Breast epithelium (tissue), 3 donors: Measurements from ENCODE around the gene BORCS5.

Source experiments
- POLR2A ChIP-seq: fragments of 450-650 bp; IDR thresholded peaks from one replicate; pipeline ENCODE4 v1.6.1; 2016; ENCODE audit warnings: antibody characterized with exemption, mild to moderate bottlenecking, moderate library complexity
- TF ChIP-seq, protein P1 (sequence below), 3 donors: fragments of 450-650 bp; IDR thresholded peaks; one replicate each; pipeline ENCODE4 v1.5.1; 2016 to 2017; ENCODE audit warnings: antibody characterized with exemption in 3 of 3, mild to moderate bottlenecking in 3 of 3, moderate library complexity in 3 of 3

DNA sequence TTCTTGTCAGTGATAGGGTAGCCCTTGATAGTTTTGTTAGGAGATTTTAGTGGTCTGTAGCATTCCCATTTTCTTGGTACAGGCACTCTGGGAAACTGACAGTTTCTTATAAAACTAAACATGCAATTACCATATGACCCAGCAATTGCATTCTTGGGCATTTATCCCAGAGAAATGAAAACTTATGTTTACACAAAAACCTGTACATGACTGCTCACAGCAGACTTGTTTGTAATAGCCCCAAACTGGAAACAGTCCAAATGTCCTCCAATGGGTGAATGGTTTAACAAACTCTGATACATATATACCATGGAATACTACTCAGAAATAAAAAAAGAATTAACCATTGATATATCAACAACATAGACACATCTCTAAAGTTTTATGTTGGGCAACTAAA lies 75.5 kb downstream of the BORCS5 start:
- TF ChIP-seq, protein P1, sequence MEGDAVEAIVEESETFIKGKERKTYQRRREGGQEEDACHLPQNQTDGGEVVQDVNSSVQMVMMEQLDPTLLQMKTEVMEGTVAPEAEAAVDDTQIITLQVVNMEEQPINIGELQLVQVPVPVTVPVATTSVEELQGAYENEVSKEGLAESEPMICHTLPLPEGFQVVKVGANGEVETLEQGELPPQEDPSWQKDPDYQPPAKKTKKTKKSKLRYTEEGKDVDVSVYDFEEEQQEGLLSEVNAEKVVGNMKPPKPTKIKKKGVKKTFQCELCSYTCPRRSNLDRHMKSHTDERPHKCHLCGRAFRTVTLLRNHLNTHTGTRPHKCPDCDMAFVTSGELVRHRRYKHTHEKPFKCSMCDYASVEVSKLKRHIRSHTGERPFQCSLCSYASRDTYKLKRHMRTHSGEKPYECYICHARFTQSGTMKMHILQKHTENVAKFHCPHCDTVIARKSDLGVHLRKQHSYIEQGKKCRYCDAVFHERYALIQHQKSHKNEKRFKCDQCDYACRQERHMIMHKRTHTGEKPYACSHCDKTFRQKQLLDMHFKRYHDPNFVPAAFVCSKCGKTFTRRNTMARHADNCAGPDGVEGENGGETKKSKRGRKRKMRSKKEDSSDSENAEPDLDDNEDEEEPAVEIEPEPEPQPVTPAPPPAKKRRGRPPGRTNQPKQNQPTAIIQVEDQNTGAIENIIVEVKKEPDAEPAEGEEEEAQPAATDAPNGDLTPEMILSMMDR (IDR thresholded peaks at IDR 0.05) = no peak
- TF ChIP-seq POLR2A = no peak
